ENCODE data around the gene ZMYND11.
A peak's percentile ranks its signal among the peaks of the same experiment; 100 is the strongest.

Gene ZMYND11

DNA sequence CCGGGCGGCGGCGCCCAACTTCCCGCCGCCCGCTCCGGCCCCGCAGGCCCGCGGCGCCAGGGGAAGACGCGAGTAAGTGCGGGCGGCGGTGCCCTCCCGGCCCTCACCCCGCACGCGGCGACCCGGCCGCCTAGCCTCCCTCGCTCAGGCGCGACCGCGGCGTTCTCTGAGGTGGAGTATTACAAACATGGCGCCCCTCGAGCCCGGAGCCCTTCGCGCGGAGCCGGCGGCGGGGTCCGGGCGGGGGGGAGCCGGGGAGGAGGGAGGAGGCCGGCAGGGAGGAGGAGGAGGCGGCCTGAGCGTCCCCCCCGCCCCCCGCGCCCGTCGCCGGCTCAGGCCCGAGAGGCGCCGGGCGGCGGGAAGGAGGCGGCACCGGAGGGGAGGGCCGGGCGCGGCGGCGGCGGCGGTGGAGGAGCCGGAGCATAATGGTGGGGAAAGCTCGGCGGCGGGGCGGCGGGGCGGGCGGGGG is at the start of gene ZMYND11:
TSS of gene ZMYND11 (plus strand) at position 324 of the 469 bp plus-strand sequence. CDS start 44,558 bp downstream, outside the sequence.
- DNase-seq, result peak; percentile 27 to 58 (median 36)

DNA sequence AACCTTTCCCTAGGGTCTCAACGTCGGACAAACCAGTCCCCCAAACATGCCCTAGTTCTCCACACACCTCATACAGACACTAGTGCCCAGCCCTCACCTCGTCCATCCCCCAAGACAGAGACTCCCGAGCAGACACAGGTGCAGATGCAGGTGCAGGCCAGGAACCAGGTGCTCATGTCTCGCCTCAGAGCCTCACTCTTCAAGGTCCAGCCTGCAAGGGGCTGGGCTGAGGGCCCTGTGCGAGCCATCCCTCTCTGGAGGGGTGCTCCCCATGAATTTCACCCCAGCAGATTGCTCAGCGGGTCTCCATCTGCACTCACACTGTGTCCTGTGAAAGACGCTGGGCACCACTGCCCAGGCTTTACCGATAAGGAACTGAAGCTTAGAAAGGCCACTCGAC is 49.2 kb upstream of the ZMYND11 start:
- no peak for DNase-seq

GRCh38 chr10:87177-88080 is 47.8 kb upstream of the ZMYND11 start:
- DNase-seq, result no peak

DNA sequence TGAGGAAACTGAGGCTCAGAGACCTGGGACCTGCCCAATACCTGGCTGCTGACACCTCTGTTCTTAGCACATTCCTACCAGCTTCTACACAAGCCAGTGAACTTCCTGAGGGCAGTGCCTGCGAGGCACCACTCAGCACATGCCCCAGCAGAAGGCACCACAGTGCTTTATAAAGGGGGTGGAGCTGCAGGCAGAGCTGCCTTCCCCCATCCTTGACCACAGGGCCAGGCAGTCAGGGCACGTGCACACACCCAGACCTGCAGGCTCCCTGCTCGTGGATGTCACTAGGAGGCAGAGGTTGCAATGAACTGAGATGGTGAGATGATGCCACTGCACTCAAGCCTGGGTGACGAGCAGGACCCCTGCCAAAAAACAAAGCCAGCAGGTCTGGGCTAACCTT is 47.0 kb upstream of the ZMYND11 start:
- DNase-seq, result no peak

- no peak for DNase-seq
Measured at GRCh38 chr10:89248-89647, 46.0 kb upstream of the ZMYND11 start.

GRCh38 chr10:90161-90560 is 45.1 kb upstream of the ZMYND11 start:
- no peak for DNase-seq

DNA sequence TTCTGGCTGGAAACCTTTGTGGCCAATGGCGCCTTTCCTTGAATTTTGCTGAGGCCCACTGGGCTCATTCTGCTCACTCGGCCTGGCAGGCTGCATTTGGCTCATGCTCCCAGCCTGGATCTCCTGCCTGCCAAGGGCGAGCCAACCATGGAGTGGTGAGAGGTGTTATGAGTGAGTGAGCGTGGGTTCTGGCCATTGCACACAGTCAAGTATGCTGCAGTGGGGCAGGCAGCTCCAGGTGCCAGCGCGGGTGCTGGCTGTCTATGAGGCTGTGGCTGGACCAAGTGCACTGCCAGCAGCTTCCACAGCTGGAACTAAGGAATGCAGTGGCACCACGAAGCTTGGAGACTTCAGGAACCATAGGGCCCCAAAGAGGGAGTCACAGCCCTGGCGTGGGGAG is 43.9 kb upstream of the ZMYND11 start:
- DNase-seq, result no peak

DNA sequence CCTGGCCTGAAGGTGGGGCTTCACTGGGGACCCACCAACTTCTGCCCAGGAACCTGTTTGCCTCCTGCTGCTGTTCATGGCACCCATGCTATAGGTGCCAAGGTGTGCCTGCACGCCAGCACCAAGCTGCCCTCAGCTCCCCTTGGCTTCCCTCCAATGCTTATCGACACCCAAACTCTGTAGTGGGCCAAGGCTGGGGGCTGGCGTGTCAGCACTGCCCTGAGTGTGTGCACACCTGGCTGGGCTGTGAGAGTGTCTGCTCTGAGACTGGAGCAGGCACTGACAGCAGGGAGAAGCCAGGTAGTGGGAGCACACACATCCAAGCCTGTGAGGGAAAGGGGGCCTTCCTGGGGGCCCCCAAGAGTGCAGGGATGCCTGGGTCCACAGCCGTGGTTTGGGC is 43.1 kb upstream of the ZMYND11 start:
- no peak for DNase-seq

GRCh38 chr10:92846-93245 is 42.4 kb upstream of the ZMYND11 start:
- no peak for DNase-seq

DNA sequence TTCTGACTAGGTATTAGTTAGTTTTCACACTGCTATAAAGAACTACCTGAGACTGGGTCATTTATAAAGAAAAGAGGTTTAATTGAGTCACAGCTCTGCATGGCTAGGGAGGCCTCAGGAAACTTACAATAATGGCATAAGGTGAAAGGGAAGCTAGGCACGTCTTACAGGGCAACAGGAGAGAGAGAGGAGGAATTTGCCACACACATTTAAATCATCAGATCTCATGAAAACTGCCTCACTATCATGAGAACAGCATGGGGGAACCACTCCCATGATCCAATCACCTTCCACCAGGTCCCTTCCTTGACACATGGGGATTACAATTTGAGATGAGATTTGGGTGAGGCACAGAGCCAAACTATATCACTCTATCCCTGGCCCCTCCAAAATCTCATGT is 40.6 kb upstream of the ZMYND11 start:
- DNase-seq, result no peak

DNA sequence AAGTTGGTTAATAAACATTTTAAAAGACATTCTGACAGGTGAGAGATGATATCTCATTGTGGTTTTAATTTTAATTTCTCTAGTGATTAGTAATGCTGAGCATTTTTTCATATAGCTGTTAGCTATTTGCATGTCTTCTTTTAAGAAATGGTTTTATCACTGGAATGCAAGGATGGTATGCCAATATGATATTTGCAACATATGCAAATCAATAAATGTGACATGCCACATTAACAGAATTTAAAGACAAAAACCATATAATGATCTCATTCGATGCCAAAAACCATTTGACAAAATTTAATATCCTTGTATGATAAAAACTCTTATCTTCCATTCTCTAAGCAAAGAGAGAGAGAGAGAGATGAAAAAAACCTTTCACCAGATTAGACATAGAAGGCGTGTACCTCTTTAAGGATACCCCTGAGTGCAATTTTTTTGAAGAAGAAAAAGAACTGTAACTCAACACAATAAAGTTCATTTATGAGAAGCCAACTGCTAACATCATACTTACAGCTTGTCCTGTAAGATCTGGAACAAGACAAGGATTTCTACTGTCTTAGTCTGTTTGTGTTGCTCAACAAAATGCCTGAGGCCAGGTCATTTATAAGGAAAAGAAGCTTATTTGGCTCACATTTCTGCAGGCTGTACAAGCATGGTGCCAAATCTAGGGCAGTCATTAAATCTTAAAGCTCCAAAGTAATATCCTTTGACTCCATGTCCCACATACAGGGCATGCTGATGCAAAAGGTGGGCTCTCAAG is 39.7 kb upstream of the ZMYND11 start:
- no peak for DNase-seq

GRCh38 chr10:96466-96865 is 38.8 kb upstream of the ZMYND11 start:
- DNase-seq, result no peak

DNA sequence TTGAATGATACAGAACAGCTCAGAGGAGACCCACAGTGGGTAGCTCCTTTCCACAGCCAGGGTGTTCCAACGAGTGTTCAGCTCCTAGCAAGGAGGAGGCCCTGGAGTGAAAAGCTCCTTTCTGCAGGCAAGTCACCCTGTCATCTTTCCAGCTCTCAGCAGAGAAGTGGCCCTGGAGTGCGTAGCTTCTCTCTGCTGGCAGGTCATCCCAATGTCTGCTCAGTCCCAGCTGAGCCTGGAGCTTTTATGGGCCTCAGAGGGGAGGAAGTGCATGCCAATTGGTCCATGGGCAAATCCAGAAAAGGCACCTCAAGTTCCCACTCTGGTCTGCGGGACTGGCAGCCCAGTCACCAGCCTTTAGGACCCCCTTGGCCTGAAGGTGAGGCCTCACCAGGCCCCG is 30.8 kb upstream of the ZMYND11 start:
- DNase-seq, result no peak

- no peak for DNase-seq
Measured at GRCh38 chr10:104862-105565, 30.2 kb upstream of the ZMYND11 start.

DNA sequence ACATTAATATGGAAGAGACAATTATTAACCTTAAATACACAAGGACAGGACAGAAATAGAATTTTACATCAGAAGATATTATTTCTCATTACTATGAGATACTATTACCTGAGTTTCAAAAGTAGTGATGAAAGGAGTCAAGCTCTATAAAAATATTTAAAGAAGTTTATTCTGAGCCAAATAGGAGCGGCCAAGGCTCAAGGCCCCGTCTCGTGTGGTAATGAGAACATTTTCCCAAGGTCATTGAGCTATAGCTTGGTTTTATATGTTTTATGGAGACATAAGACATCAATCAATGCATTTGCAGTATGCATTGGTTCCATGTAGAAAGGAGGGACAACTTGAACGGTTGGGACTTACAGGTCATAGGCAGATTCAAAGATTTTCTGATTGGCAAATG is 29.4 kb upstream of the ZMYND11 start:
- no peak for DNase-seq

- no peak for DNase-seq
Measured at GRCh38 chr10:106740-107139, 28.5 kb upstream of the ZMYND11 start.

GRCh38 chr10:112246-112645 is 23.0 kb upstream of the ZMYND11 start:
- no peak for DNase-seq

- no peak for DNase-seq
Measured at GRCh38 chr10:124874-125273, 10.4 kb upstream of the ZMYND11 start.

DNA sequence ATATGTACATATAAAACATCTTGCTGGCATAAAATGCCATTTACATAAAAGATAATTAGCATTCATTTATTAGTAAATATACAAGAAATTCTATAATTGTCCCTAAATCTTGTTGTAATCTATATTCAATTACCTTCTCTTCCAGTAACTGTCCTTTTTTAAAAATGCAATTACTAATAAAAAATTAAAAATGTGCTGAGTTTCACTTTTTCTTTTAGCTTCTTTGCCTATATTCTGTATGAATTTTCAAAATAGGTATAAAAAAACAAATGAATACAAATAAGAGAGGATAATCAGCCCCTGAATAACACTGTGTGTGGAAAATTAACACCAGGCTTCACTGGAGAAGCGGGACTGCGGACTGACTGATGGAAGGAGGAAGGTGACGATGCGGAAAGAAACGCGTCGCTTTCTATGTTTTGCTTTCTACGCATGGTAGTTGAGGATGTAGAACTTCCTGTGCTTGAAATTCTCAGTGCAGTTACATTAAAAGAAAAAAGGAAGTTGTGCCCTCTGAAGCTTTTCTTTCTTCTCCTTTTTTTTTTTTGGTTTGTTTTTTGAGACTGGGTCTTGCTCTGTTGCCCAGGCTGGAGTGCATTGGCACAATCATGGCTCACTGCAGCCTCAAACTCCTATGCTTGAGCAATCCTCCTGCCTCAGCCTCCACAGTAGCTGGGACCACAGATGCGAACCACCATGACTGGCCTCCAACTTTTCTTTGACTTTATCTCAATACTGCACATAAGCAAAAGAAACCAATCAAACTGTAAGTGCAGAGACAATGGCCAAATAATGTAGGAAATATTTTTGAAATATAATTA is 7.4 kb upstream of the ZMYND11 start:
- DNase-seq, result no peak

DNA sequence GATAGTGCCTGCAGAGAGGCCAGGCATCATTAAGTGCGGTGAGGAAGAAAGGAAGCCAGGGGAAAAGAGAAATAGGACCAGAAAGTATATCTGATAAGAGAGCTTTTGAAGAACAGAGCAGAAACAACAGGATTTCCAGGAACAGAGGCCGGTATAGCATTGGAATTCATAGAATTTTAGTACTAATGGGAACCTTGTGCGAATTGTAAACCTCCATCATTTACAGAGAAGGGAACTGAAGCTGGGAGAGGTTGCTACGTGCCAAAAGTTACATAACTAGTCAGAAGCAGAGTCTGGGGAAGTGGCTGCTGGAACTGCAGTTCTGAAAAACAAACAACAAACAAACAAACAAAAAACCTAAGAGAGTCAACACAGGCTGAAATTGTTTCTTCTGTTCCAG is 5.4 kb upstream of the ZMYND11 start:
- DNase-seq, result no peak

GRCh38 chr10:132946-133898 is 2.0 kb upstream of the ZMYND11 start:
- no peak for DNase-seq

Data from activated naive CD4-positive, alpha-beta T cell (primary cell).